OCI-LY1 (cell line): ENCODE results near the gene METTL27.

Experiments
- EZH2 ChIP-seq: fragments of 200-600 bp; sonication (generic), shearing (Covaris generic); IDR thresholded peaks from 2 replicates; pipeline ENCODE4 v1.8.0; 2017; ENCODE audit warnings: borderline replicate concordance, mixed run types, mild to moderate bottlenecking, antibody characterized with exemption, low read length, moderate library complexity, mixed read lengths
- TF ChIP-seq, protein P1 (sequence below): fragments of 200-600 bp; sonication (generic), shearing (Covaris generic); IDR thresholded peaks from 2 replicates; pipeline ENCODE4 v1.5.1; 2017; ENCODE audit warnings: mild to moderate bottlenecking, antibody characterized with exemption, low read length, moderate library complexity, mixed read lengths

DNA sequence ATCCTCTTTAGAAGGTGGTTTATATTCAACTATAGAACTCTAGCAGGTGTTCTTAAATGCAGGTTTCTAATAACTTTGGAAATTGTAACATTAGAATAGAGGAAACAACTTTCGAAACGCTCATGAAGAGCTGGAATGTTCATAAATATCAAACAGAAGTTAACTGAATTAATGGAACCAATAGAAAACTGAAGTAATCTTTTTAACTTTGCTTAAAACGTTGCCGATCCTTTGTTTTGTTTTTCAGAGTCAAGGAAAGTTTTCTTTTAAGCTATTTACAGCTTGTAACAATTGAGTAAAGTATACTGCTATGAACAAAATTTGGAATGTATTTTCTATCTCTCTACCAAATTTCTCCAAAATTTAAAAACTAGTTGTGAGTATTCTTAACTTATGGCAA lies 53.3 kb downstream of the METTL27 start:
- TF ChIP-seq EZH2: no peak
- TF ChIP-seq, protein P1, sequence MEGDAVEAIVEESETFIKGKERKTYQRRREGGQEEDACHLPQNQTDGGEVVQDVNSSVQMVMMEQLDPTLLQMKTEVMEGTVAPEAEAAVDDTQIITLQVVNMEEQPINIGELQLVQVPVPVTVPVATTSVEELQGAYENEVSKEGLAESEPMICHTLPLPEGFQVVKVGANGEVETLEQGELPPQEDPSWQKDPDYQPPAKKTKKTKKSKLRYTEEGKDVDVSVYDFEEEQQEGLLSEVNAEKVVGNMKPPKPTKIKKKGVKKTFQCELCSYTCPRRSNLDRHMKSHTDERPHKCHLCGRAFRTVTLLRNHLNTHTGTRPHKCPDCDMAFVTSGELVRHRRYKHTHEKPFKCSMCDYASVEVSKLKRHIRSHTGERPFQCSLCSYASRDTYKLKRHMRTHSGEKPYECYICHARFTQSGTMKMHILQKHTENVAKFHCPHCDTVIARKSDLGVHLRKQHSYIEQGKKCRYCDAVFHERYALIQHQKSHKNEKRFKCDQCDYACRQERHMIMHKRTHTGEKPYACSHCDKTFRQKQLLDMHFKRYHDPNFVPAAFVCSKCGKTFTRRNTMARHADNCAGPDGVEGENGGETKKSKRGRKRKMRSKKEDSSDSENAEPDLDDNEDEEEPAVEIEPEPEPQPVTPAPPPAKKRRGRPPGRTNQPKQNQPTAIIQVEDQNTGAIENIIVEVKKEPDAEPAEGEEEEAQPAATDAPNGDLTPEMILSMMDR: no peak
